NCI-H510A treated with DMSO at 0.1 percent for 48 hours (cell line): Measurements from ENCODE around the gene SRGAP3.
A peak's percentile ranks its signal among the peaks of the same experiment; 100 is the strongest.

ENCODE experiments used
- DNase-seq: peaks from one replicate; lab custom pipeline; 2025; lab: John Stamatoyannopoulos, UW

Gene SRGAP3

DNA sequence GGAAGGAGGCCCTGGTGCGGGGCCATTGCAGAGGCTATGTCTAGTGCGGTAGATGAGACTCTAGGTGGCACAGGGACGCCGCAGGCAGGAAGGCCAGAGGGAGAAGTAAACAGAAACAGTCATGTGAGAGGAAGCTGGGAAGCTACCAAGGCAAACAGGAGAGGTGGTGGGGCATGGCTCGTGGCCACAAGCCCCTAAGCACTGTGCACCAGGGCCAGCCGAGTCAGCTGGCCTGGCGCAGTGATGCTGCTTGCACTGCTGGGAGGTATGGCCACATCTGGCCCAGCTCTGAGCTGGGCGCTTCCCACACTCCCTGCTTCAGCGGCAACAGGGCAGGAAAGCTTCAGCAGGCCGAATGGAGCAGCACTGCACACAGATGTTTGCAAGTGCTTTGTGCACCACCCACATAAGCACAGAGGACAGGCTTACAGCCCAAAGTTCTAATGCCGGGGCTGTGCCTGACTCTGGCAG lies 76.6 kb downstream of the SRGAP3 start:
- peak; percentile 19 for DNase-seq

DNA sequence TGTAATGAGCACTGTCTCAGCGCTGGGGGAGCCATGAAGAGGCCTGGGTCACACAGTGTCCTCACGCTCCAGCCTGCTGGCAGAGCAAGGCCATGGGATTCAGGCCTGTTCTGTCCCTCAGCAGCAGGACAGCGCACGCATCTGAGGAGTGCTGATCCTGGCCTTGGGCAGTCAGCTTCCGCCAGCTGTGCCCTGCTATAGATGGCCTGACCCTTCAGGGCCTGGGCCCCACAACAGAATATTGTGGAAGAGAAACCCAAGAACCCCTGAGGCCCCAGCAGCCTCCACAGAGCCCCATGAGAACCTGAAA lies 78.6 kb downstream of the SRGAP3 start:
- DNase-seq = no peak

- DNase-seq = no peak
Measured at GRCh38 chr3:9169956-9170850, 79.2 kb downstream of the SRGAP3 start.

GRCh38 chr3:9169326-9169725 lies 80.1 kb downstream of the SRGAP3 start:
- DNase-seq = no peak

DNA sequence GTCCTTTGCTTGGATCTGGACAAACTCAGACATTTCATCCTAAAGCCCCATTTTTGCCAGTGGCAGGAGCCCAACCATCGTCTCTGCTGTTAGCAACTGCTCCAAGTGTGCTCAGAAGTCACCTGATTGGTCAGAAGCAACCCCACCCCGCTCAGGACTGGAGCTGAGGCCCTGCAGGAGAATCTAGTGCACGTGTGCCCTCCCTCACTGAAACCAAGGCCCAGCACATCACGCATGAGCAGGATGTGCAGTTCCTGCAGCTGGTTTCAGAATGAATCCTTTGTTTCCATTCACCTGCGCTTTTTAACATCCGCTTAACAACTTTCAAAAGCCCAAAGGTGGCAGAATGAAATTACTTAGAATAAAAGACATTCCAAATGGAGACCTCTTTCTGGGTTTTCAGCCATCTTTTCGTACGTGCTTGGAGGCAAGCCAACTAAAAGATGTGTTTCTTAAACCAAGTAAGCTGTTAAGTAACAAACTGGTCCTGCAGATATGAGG lies 81.2 kb downstream of the SRGAP3 start:
- DNase-seq = no peak

DNA sequence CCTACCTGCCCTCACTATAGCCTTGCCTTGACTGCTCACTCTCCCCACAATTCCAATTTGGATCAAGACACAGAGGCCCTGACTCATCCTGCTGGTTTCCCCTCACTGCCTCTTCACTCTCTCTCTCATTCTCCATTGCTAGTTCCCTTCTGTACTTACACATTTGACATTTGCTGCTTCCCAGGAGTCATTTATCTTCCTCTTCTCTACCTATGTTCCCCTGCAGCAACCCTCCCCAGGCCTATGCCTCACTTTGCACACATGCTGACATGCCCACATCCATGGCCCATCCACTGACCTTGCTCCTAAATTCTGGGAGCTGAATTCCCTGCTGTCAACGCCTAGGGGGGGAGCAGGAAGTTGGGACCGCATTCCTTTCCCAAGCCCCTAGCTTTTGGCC lies 82.2 kb downstream of the SRGAP3 start:
- no peak for DNase-seq

DNA sequence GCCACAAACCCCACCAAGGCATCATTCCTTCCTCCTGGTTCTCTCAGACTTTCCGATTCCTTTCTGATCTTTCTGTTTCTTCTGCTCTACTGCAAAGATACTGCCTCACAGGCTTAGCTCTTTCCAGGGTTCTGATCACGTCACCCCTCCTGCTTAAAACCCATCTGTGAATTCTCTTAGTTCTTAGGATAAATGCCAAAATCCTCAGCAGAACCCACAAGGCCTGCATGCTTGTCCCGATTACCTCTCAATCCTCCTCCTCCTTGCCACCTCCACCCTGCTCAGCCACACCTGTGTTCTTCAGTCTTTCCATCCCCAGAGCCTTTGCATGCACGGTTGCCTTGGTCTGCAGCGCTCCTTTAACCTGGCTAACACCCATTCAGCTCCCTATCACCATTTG lies 84.0 kb downstream of the SRGAP3 start:
- no peak for DNase-seq

DNA sequence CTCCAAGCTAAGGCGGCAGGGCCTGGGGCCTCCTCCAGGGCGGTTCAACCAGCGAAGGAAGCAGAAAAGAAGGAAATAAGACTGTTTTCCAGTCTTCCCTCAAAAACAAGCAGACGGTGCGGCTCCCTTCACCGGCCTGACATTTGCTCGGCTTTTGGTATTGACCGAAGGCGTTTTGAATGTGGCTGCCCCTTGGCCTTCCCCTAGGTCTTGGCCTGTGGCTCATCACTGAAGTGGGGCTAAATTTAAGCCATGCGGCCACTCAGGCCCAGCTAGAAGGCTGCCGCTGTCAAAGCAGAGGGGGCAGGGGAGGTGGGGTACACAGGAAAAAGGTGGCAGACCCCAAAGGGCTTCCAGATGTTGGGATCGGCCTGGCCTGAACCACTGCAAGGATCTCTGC lies 86.2 kb downstream of the SRGAP3 start:
- DNase-seq = no peak

GRCh38 chr3:9161811-9162210 lies 87.6 kb downstream of the SRGAP3 start:
- DNase-seq = no peak

GRCh38 chr3:9161298-9161697 lies 88.1 kb downstream of the SRGAP3 start:
- DNase-seq = no peak

- DNase-seq = peak; percentile 27
Measured at GRCh38 chr3:9158865-9159630, 90.4 kb downstream of the SRGAP3 start.

DNA sequence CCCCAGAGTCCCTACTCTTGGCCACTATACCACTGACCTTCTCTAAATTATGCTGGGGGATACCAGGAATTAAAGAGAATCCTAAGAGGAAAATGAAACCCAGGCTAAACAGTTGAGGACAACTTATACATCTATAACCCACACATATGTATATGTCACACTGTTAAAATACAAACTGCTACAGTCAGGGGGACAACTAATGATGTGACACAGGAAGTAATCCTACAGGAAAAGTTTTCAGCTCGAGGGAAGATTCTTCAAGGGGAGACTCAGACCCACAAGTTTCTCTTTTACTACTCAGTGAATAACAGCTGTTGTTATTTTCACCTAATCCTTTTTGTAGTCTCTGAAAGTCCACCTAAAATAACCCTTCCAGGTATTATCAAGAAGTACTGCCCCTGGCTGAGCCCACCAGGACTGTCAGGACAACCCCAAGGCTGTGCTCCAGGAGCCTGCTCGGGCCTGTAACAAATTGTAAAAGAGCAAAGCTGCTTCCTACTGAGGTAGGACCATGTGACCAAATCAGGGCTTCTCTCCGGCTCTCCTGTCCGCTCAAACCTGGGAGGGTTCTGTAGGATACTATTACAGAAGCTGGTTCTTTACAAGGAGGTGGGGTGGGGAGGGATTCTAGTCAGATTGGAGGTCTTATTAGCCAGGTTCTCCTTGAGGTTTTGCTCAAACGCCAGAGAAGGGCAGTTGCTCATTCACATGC lies 91.6 kb downstream of the SRGAP3 start:
- no peak for DNase-seq

DNA sequence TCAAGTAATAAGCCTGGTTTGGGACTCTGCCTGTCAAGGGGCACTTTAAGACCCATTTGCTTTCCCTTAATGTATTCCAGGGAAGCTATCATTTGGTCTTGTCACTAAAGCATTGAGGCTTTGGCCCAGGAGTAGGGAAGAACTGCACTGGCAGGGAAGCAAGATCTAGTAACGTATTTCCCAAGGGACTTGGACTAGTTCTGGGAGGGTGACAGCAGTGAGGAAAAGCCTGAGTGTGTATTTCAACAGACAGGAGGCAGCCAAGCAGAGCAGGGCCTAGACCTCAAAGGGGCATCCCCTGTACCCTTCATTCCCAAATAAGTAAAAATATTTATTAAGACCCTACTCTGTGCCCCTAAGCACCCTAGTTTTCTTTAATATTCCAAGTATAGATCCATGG lies 92.8 kb downstream of the SRGAP3 start:
- DNase-seq = no peak

DNA sequence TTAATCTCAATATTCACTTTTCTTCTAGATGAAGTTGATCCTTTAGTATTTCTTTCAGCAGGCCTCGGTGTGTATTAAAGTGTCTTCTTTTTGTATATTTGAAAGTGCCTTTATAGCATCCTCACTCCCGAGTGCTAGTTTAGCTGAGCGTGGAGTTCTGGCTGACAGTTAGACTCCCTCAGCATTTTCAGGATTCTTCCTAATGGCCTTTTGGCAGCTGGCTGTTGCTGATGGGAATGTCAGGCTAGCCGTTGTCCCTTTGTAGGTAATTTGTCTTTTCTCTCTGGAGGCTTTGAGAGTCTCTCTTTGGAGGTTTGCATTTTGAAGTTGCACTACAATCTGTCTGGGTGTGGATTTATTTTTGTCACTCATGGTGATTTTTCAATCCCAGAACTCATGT lies 94.4 kb downstream of the SRGAP3 start:
- no peak for DNase-seq

GRCh38 chr3:9153904-9154619 lies 95.4 kb downstream of the SRGAP3 start:
- DNase-seq = no peak

DNA sequence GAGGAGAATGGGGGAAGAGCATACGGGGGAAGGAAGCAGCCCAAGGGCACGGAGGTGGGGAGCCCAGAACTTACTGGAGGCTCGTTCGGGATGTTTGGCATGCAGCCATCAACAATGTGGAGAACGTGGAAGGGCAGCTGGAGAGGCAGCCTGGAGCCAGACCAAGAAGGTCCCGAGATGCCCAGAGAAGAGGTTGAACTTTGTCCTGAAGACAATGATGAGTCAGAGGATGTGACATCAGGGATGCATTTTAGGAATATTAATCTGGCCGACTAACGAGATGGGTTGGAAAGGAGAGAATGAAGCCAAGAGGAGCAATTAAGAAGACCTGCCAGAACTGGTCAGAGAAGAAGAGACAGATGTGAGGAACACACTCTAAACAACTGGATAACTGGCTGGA lies 98.2 kb downstream of the SRGAP3 start:
- DNase-seq = no peak

- DNase-seq = no peak
Measured at GRCh38 chr3:9149566-9149965, 99.9 kb downstream of the SRGAP3 start.

GRCh38 chr3:9147896-9148266 lies 101.6 kb downstream of the SRGAP3 start:
- DNase-seq = no peak

DNA sequence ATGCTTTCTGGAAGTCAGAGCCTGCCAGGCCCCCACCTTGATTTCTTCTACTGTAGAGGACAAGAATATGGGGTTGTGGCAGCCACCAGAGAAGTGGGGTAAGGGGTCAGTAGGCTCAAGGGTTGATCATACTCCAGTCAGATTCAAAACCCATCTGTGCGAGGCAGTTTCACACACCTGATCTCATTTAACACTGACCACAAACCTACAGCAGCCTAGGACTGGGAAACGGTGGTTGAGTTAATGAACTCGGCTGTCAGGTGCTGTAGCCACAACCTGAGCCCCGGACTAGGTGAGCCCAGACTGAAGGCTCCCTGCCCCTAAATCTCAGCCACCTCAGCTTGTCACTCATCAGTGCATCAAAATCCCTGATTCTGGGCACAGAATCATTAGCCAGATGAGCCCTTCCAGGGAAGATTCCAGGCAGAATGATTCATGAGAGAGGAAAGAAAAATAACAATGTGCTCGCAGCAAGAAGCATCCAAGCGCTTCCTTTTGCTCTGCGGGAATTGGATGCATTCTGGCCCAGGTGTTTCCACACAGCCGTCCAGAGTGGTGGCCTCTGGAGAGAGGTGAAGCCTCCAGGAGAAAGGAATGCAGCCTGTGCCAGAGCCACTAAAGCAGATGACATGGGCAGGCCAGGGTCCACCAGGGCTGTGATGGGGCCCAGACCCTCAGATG lies 102.1 kb downstream of the SRGAP3 start:
- DNase-seq = no peak

- DNase-seq = no peak
Measured at GRCh38 chr3:9146367-9147071, 102.9 kb downstream of the SRGAP3 start.

GRCh38 chr3:9143184-9143583 lies 106.3 kb downstream of the SRGAP3 start:
- DNase-seq = no peak
